GOT3 (cell line): ENCODE results near the gene SLC35G4.
"Not testable (repeated sequence)": the region's sequence is repeated elsewhere in the genome, so short reads cannot be mapped to it uniquely, and the experiment has no call there.

Experiments used
- DNase-seq: peaks from one replicate; lab custom pipeline; 2025; ENCODE audit warnings: mixed read lengths; lab: John Stamatoyannopoulos, UW

Gene SLC35G4

DNA sequence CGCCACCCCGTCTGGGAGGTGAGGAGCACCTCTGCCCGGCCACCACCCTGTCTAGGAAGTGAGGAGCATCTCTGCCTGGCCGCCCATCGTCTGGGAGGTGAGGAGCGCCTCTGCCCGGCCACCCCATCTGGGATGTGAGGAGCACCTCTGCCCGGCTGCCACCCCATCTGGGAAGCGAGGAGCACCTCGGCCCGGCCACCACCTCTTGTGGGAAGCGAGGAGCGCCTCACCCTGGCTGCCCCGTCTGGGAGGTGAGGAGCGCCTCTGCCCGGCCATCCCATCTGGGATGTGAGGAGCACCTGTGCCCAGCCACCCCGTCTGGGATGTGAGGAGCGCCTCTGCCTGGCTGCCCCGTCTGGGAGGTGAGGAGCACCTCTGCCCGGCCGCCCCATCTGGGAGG lies 4.6 kb downstream of the SLC35G4 start:
- not testable (repeated sequence) for DNase-seq

DNA sequence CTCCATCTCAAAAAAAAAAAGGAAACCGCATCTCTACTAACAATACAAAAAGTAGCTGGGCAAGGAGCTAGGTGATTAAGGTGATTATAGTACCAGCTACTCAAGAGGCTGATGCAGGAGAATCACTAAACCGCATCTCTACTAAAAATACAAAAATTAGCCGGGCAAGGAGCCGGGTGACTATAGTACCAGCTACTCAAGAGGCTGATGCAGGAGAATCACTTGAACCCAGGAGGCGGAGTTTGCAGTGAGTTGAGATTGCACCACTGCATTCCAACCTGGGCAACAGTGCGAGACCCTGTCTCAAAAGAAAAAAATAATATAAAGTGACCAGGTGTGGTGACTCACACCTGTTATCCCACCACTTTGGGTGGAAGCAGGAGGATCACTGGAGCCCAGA lies 5.6 kb downstream of the SLC35G4 start:
- DNase-seq: not testable (repeated sequence)

DNA sequence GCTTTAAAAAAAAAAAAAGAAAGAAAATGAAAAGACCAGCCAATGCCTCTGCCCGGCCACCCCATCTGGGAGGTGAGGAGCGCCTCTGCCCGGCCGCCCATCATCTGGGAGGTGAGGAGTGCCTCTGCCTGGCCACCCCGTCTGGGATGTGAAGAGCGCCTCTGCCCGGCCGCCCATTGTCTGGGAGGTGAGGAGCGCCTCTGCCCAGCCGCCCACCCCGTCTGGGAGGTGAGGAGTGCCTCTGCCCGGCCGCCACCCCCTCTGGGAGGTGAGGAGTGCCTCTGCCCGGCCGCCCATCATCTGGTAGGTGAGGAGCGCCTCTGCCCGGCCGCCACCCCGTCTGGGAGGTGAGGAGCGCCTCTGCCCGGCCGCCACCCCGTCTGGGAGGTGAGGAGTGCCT lies 37.9 kb downstream of the SLC35G4 start:
- DNase-seq: not testable (repeated sequence)

DNA sequence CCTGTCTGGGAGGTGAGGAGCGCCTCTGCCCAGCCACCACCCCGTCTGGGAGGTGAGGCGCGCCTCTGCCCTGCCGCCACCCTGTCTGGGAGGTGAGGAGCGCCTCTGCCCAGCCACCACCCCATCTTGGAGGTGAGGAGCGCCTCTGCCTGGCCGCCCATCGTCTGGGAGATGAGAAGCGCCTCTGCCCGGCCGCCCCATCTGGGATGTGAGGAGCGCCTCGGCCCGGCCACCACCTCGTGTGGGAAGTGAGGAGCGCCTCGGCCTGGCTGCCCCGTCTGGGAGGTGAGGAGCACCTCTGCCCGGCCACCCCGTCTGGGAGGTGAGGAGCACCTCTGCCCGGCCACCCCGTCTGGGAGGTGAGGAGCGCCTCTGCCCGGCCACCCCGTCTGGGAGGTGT lies 38.4 kb downstream of the SLC35G4 start:
- DNase-seq: not testable (repeated sequence)

DNA sequence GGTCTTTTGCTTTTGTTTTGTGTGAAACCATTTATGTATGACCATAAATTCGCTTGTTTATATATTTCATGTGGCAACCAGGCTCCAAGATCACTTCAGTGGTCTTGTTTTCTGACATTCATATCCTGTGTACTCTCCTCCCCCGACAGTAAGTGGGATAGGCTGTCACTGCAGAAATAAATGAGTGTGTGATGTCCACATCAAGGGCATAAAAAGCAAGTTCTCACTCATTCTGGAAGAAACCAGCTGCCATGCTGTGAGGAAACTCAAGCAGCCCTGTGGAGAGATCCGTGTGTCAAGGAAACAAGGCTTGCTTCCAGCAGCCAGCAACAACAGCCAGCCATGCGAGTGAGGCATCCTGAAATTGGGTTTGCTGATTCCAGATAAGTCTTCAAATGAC lies 40.4 kb downstream of the SLC35G4 start:
- DNase-seq: no peak

DNA sequence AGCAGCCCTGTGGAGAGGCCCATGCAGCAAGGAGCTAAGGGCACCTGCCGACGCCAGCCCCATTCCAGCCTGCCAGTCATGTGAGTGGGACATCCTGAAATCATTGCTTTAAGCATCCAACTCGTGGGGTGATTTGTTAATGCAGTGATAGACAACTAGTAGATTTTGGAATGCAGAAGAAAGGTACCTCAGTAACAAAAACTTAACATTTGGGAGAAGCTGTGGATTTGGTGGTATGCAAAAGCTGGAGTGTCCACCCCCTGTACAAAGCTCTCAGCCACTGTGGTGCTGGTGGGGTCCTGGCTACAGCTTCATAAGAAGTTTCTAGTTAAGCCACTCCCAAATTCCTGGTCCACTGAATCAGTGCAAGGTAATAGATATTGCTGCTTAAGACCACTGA lies 42.5 kb downstream of the SLC35G4 start:
- no peak for DNase-seq

DNA sequence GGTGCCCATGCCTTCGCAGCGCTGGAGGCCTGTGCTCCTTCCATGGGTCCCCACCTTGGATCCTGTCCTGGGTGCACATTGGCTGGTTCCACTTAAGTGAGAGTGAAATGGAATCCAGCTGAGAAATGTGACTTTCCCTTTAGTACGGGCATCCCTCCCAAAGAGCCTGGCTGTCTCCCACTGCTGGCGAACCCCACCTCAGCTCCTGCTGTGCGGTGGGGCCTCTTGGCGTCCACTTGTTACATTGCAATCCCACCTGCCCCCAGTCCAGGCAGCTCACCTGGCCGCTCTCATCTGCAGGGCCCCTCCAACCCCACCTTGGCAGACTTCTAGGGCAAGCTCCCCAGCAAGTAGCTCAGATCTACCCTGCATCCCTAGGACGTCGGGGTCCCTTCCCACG lies 44.1 kb downstream of the SLC35G4 start:
- DNase-seq: no peak

DNA sequence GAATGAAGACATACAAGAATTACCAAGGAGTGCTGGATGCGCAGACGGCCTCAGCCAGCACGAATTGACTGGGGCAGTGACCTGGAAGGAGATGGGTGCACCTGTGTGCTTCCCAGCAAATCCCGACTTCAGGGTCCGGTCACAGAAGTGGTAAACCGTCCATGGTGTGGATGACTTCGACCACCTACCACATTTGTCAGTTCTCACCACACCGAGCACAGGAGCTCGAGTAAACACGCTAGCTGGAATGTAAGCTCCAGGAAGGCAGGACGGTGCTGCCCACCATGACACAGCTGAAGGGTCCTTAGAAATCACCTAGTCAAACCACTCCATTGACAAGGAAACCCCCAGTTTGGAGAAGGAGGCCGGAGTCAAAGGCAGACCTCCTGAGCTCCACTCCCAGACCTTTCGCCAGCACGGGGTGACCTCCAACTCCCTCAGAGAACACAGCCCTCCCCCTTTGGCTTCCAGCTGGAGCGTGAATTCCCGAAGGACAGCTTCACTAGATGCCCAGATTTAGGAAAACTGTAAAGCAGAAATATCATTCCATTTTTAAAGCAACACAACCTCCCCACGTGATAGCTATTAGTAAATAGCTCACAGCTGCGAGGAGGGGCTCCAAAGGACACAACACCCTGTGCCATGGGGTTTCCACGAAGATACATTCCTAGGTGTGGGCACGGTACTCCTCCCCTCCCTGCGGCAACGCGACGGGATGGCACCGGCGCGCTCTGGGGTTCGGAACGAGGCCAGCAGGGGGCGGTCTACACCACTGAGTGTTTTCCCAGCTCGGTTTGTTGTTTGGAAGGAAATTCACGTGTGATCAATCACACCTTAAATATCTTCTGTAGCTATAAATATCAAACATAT lies 45.6 kb downstream of the SLC35G4 start:
- no peak for DNase-seq

DNA sequence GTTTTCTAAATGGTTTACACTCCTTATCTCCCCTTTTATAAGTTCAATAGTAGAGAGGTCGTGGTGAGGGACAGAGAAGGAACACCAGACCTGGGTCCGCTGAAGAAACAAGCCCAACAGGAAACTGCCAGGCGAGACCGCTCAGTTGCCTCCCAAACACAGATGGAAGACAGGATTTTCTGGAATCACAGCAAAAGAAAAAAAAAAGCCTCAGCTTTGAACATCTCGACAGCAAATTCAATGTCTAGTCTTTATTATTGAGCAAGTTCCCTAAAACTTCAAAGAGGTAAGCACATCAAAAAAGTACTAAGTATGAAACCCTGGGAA lies 46.2 kb downstream of the SLC35G4 start:
- DNase-seq: no peak

DNA sequence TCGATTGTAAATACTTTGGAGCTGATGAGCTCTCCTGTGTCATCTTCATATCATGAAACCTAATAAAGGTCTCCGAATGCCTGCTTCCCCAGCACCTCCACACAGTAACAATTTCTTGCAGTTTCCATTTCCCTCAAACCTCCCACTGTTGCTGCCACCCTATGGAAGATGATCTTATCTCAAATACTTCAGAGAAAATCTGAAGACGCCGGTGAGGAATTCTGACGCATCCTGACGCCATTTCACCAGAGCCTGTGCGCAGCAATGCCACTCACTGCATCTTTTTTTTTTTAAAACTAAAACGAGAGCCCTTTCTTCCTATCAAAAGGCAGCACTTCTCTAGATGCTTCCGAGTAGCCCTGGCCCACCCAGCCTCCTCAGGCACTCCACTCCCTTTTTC lies 47.8 kb downstream of the SLC35G4 start:
- DNase-seq: no peak

DNA sequence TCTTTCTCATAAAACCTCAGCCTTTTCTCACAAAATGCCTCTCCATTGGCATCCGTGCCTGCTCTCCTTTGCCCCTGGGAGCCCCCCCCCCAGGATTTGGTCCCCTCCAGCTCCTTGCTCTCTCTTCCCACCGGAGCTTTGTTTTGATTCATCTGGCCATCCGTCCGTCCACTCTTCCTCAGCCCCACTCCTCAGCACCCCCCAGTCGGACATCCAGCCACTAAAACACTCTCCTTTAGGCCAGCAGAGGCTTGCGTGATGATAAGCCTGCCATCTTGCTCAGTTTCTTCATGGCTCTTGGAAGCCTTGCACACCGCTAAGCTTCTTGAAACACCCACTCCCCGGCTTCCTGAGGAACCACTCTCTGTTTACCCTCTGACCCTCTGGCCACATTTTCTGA lies 48.2 kb downstream of the SLC35G4 start:
- DNase-seq: no peak

DNA sequence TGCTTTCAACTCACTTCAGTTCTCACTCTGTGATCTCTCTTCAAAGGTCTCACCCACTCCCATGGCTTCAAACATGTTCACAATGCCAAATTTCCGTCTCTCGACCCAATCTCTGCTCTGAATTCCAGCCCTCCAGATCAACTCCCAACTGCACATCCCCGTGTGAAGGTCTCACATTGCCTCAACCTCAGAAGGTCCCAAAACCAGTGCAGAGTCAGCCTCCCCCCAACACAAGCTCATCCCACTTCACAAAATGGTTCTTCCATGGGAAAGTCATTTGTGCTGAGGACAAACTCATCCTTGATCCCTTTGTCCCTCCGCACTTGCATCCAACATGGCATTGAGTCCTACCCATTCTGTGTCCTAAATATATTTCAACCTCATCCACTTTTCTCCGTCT lies 48.6 kb downstream of the SLC35G4 start:
- DNase-seq: no peak

DNA sequence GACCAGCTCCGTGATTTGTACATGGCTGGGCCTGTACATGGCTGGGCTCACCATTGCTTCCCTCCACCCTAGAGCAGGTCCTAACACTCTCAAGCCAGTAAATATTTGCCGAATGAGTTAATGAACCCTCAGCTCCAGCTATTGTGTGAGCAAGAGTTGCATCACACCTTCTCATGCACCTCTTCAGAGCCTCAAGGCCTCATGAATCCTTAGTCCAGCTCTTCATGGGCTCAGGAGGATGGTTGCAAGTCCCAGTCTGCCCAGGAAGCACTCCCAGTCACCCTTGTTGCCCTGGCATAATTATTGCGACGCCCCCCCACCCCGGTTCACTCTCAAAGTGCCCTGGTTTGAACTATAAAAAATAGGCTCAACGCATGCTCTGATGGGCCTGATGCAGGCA lies 49.6 kb downstream of the SLC35G4 start:
- no peak for DNase-seq
